SW480 (cell line): ENCODE measurements around the gene MED19.
"Not testable (repeated sequence)": the region's sequence is repeated elsewhere in the genome, so short reads cannot be mapped to it uniquely, and the experiment has no call there.

ENCODE experiments used
- DNase-seq: peaks from one replicate; pipeline ENCODE4 v3.0.0-alpha.2; 2016; ENCODE audit warnings: low spot score

The MED19 gene

GRCh38 chr11:57704932-57705331 lies 7.1 kb downstream of the MED19 start:
- DNase-seq: no peak

GRCh38 chr11:57703341-57703740 lies 8.7 kb downstream of the MED19 start:
- DNase-seq: no peak

- DNase-seq: no peak
These were observed 11.6 kb downstream of the MED19 start for GRCh38 chr11:57700425-57700824.

- no peak for DNase-seq
These were observed 12.2 kb downstream of the MED19 start for GRCh38 chr11:57699813-57700212.

GRCh38 chr11:57698843-57699365 lies 13.1 kb downstream of the MED19 start:
- no peak for DNase-seq

GRCh38 chr11:57690474-57690873 lies 21.5 kb downstream of the MED19 start:
- not testable (repeated sequence) for DNase-seq

- no peak for DNase-seq
These were observed 30.8 kb downstream of the MED19 start for GRCh38 chr11:57681168-57681567.

GRCh38 chr11:57680552-57680874 lies 31.5 kb downstream of the MED19 start:
- no peak for DNase-seq

GRCh38 chr11:57679396-57679795 lies 32.6 kb downstream of the MED19 start:
- no peak for DNase-seq

- no peak for DNase-seq
These were observed 36.7 kb downstream of the MED19 start for GRCh38 chr11:57675176-57675941.

GRCh38 chr11:57674251-57674650 lies 37.8 kb downstream of the MED19 start:
- DNase-seq: no peak

GRCh38 chr11:57668434-57668782 lies 43.6 kb downstream of the MED19 start:
- peak; percentile 47 for DNase-seq

GRCh38 chr11:57667736-57668433 lies 44.1 kb downstream of the MED19 start, which contains the start of gene ZDHHC5:
ZDHHC5 (plus strand) TSS chr11:57668114; CDS start chr11:57673091, 4,977 bp downstream.
- DNase-seq: peak; percentile 99

GRCh38 chr11:57667117-57667735 lies 44.8 kb downstream of the MED19 start:
- peak; percentile 99 for DNase-seq

- no peak for DNase-seq
These were observed 48.0 kb downstream of the MED19 start for GRCh38 chr11:57663975-57664374.

GRCh38 chr11:57662893-57663292 lies 49.1 kb downstream of the MED19 start:
- no peak for DNase-seq

- no peak for DNase-seq
These were observed 52.3 kb downstream of the MED19 start for GRCh38 chr11:57659669-57660068.

GRCh38 chr11:57658023-57658361 lies 54.0 kb downstream of the MED19 start:
- no peak for DNase-seq

- DNase-seq: peak; percentile 98
These were observed 54.6 kb downstream of the MED19 start, which contains the start of gene CLP1 for GRCh38 chr11:57657194-57658022. CLP1 (plus strand) TSS chr11:57657762; CDS start chr11:57659477, 1,715 bp downstream.

- DNase-seq: no peak
These were observed 55.2 kb downstream of the MED19 start for GRCh38 chr11:57656885-57657193.
